HG02759 (cell line): Measurements from ENCODE around the gene PHKA1.
"Not testable (repeated sequence)": the region's sequence is repeated elsewhere in the genome, so short reads cannot be mapped to it uniquely, and the experiment has no call there.

Experiments used
- ATAC-seq: cut with Tn5 transposase; IDR thresholded peaks from one replicate; pipeline ENCODE4 v1.9.1; 2021; ENCODE audit warnings: mild to moderate bottlenecking, moderate library complexity; ENCODE audit not compliant: unreplicated experiment

PHKA1 gene

GRCh38 chrX:72713599-72714477 lies at the start of gene PHKA1:
TSS of gene PHKA1 (minus strand) at chrX:72714306. CDS start at chrX:72713880, 426 bp downstream.
- peak; percentile 66 for ATAC-seq

GRCh38 chrX:72760454-72760853 lies 46.3 kb upstream of the PHKA1 start:
- not testable (repeated sequence) for ATAC-seq

DNA sequence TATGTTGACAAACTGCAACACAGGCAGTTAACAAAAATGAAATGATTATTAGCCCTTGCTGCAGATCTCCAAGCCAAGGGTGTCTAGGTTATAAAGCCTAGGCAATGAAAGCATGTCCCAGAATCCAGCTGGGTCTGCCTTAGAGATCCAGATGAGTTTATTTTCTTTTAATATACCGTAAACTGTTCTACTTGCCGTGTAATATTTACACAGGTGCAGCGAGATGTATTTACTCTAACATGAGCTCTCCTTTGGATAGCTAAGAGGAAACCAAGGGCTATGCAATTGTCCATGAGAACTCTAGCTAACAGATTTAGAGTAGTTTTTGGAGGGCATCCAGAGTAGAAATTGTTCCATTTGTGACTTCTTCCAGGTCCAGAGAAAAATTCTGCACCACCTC lies 34.4 kb upstream of the PHKA1 start:
- ATAC-seq, result not testable (repeated sequence)

- ATAC-seq, result not testable (repeated sequence)
Measured at GRCh38 chrX:72745546-72745945, 31.4 kb upstream of the PHKA1 start.

DNA sequence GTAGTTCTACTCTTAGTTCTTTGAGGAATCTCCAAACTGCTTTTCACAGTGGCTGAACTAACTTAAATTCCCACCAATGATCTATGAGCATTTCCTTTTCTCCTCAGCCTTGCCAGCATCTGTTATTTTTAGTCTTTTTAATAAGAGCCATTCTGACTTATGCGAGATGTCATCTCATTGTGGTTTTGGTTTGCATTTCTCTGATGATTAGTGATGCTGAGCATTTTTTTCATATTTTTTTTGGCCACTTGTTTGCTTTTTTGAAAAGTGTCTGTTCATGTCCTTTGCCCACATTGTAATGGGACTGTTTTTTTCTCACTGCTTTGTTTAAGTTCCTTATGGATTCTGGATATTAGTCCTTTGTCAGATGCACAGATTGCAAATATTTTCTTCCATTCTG lies 21.5 kb upstream of the PHKA1 start:
- no peak for ATAC-seq

DNA sequence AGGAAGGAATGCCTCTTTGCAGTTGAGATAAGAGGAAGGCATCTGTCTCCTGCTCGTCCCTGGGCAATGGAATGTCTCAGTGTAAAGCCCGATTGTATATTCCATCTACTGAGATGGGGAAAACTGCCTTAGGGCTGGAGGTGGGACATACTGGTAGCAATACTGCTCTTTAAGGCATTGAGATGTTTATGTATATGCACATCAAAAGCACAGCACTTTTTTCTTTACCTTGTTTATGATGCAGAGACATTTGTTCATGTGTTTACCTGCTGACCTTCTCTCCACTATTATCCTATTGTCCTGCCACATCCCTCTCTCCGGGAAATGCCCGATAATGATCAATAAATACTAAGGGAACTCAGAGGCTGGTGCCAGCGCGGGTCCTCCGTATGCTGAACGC lies 19.5 kb upstream of the PHKA1 start:
- not testable (repeated sequence) for ATAC-seq

DNA sequence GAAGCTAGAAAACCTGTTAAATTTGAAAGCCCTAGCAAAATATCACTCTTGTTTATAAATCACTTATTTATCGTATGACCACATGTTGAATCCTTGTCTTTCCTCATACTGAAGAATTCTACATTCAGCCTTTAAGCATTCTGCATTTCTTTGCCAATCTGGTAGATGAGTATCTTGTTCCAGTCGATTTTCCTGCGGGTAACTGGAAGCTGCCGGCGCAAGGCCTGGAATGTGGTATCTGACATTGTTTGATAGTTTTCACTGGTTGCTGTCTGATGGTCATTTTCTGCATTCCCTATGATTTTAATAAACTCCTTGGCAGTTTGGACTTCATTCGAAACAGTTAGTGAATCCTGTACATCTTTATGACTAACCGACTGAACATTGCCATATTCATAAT lies 13.7 kb upstream of the PHKA1 start:
- ATAC-seq, result no peak

DNA sequence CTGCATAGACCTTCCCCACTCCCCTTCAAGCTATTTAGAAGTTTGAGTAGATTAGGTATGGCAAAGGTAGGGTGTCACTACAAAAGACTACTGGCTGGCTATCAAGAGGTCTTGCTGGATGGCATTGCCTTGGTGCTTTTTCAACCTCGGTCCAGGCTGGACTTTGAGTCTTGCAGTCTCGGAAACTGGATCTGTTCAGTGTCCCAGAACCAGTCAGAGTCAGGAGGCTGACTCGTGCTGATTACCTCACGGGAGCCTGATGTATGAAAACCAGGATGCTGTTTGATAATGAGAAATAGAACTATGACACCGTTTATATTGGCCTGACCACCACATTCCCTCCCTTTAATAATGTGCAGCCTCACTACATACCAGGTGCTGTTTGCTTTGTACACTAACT lies 2.7 kb upstream of the PHKA1 start:
- ATAC-seq, result no peak

GRCh38 chrX:72715546-72715945 lies 1.4 kb upstream of the PHKA1 start:
- ATAC-seq, result no peak

DNA sequence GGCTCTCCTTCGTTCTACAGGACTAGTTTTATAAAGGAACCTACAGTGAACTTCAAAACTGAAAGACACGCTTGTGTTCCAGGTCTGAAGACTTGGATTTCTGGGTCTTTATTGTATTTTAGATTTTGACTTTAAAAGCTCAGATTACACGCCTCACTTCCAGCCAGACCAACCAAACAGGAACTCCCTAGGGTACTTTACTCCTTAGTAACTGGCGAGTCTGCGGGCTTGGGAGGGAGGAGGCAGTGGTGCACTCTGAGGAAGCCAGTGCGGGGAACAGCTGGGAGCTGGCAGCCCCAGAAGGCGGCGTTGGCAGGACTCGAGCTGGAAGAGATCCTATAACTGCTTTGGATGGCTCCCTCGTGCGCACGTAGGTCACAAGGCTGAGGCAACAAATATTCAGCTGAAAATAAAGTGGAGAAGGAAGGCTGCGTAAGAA lies 391 bp upstream of the PHKA1 start:
- peak; percentile 17 for ATAC-seq

DNA sequence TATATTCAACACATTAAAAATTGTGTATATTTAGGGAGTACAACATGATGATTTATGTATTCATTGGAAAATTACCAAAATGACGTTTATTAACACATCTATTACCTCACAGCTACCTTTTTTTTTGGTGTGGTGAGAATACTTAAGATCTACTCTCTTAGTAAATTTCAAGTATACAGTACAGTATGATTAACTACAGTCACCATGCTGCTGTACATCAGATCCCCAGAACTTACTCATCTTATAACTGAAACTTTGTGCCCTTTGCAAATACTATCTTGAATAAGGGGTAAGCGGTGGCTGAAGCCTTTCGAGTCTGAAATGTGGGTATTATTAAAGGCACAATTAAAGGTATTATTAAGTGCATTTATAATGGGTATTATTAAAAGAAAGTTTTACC lies 976 bp downstream of the PHKA1 start:
- no peak for ATAC-seq

GRCh38 chrX:72712094-72712755 lies 1.9 kb downstream of the PHKA1 start:
- ATAC-seq, result no peak

GRCh38 chrX:72705814-72706213 lies 8.3 kb downstream of the PHKA1 start:
- ATAC-seq, result no peak

- ATAC-seq, result no peak
Measured at GRCh38 chrX:72705111-72705510, 9.0 kb downstream of the PHKA1 start.

DNA sequence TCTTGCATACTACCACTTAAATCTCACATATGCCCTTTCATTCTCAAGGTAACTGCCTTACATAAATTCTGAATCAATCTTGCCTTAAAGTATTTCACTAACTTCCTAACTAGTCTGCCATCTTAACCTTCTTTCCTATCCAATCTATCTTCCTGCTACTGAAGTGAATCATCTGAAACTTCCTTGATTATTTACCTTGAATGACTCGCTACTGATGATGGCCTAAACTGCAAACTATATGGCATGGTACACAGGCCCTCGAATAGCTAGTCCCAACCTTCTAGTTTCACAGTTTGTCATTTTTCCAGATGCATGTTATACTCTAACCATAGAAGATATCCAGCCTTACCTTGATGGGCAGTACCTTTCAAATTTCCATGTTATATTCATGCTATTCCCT lies 19.9 kb downstream of the PHKA1 start:
- no peak for ATAC-seq

DNA sequence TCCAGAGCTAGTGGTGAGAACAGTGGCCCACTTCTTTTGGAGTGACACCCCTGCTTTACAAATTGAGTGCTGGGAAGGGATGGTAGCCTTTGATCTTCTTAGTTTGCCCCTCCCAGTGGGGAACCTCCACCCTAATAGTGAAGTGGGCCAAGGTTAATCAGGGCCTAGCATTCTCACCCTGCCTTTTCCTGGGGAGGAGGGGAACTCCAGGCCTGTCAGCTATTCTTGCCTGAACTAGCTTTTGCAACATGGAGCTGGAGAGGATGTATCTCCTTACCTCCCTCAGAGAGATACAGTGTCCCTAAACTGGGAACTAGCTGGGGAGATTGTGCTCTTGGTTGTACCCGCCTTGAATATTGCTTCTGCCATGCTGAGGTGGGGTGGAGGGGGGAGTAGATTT lies 20.6 kb downstream of the PHKA1 start:
- ATAC-seq, result no peak

- ATAC-seq, result no peak
Measured at GRCh38 chrX:72687396-72687795, 26.7 kb downstream of the PHKA1 start.

GRCh38 chrX:72685810-72686456 lies 28.2 kb downstream of the PHKA1 start:
- ATAC-seq, result no peak

GRCh38 chrX:72685018-72685417 lies 29.1 kb downstream of the PHKA1 start:
- no peak for ATAC-seq

DNA sequence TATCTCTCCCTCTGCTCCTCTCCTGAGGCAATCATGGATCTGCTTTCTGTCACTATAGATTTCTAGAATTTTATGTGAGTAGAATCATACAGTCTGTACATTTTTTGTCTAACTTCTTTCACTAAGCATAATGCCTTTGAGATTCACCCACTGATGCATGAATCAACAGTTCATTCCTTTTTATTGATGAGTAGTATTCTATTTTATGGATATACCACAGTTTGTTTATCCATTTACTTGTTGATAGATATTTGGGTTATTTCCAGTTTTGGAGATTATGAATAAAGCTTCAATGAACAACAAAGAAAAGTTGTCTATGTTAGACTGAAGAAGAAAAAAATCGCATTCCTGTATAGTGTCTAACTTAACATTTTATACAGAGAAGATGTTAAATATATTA lies 30.5 kb downstream of the PHKA1 start:
- no peak for ATAC-seq

DNA sequence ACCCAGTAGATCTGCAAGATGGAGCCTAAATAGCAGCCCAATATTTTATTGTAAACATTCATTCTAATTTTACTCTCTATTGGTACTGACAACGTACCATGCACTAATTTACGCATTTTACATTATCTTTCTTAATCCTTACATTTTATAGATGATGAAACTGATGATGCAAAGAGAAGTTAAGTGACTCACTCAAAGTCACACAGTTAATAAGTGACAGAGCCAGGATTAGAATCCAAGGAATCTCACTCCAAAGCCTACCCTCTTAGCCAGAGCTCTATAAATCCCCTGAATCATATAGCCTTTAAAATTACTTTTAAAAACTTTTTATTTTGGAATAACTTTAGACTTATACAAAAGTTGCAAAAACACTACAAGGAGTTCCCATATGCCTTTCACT lies 37.6 kb downstream of the PHKA1 start:
- ATAC-seq, result no peak

DNA sequence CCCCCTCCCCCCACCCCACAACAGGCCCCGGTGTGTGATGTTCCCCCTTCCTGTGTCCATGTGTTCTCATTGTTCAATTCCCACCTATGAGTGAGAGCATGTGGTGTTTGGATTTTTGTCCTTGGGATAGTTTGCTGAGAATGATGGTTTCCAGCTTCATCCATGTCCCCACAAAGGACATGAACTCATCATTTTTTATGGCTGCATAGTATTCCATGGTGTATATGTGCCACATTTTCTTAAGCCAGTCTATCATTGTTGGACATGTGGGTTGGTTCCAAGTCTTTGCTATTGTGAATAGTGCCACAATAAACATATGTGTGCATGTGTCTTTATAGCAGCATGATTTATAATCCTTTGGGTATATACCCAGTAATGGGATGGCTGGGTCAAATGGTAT lies 40.2 kb downstream of the PHKA1 start:
- not testable (repeated sequence) for ATAC-seq
